SU-DHL-6 (cell line): ENCODE measurements around the gene ADIPOR2.

ENCODE experiments used
- H2AFZ ChIP-seq: fragments of 200-600 bp; sonication (generic); 2 replicates; pipeline ENCODE4 v1.6.1; 2014; ENCODE audit warnings: low read depth, mild to moderate bottlenecking, moderate library complexity, mixed read lengths, antibody characterized with exemption, low read length; ENCODE audit not compliant: severe bottlenecking
- H3F3A ChIP-seq: fragments of 200-600 bp; shearing (Covaris generic); 2 replicates; pipeline ENCODE4 v1.6.0; 2016; ENCODE audit warnings: antibody characterized with exemption, mild to moderate bottlenecking; ENCODE audit not compliant: insufficient read depth
- H3K27ac ChIP-seq: fragments of 200-600 bp; sonication (generic); 2 replicates; pipeline ENCODE4 v1.5.1; 2016; ENCODE audit warnings: low read depth, mild to moderate bottlenecking, low read length, moderate library complexity, mixed read lengths
- H3K27me3 ChIP-seq: fragments of 200-600 bp; sonication (generic), shearing (Covaris generic); 2 replicates; pipeline ENCODE4 v1.6.0; 2014; ENCODE audit warnings: mild to moderate bottlenecking, low read length
- H3K36me3 ChIP-seq: fragments of 200-600 bp; sonication (generic); 2 replicates; pipeline ENCODE4 v1.6.1; 2014; ENCODE audit warnings: mild to moderate bottlenecking, low read length, mixed read lengths
- H3K4me2 ChIP-seq: fragments of 300-600, 200-600 bp; shearing (Covaris generic), sonication (generic); 2 replicates; pipeline ENCODE4 v1.6.0; 2014; ENCODE audit warnings: low read length, low read depth, mild to moderate bottlenecking; ENCODE audit not compliant: poor library complexity, severe bottlenecking
- H3K4me3 ChIP-seq: fragments of 200-600 bp; sonication (generic); 2 replicates; pipeline ENCODE4 v1.5.1; 2014; ENCODE audit warnings: antibody characterized with exemption, low read length, mild to moderate bottlenecking, mixed read lengths; ENCODE audit not compliant: insufficient read depth, poor library complexity, severe bottlenecking
- H3K79me2 ChIP-seq: fragments of 200-600 bp; sonication (generic); 2 replicates; pipeline ENCODE4 v1.6.1; 2014; ENCODE audit warnings: mild to moderate bottlenecking, low read length, moderate library complexity; ENCODE audit not compliant: insufficient read depth
- H3K9ac ChIP-seq: fragments of 200-600 bp; sonication (generic); 2 replicates; pipeline ENCODE4 v1.7.0; 2014; ENCODE audit warnings: mild to moderate bottlenecking, low read length
- H3K9me2 ChIP-seq: fragments of 200-600 bp; sonication (generic); replicated peaks from 2 replicates; pipeline ENCODE4 v1.6.1; 2014; ENCODE audit warnings: low read length; ENCODE audit not compliant: insufficient read depth
- H3K9me3 ChIP-seq: fragments of 200-600 bp; sonication (generic); 2 replicates; pipeline ENCODE4 v1.6.1; 2014; ENCODE audit warnings: low read length, mixed read lengths; ENCODE audit not compliant: insufficient read depth
- H4K20me1 ChIP-seq: fragments of 200-600 bp; sonication (generic); 2 replicates; pipeline ENCODE4 v1.6.1; 2014; ENCODE audit warnings: low read depth, mild to moderate bottlenecking, antibody characterized with exemption, low read length, moderate library complexity, mixed read lengths
- EZH2phosphoT487 ChIP-seq: fragments of 200-600 bp; sonication (generic), shearing (Covaris generic); conservative IDR thresholded peaks from 2 replicates; pipeline ENCODE4 v1.6.1; 2018; ENCODE audit warnings: mild to moderate bottlenecking, antibody characterized with exemption, low read length, moderate library complexity, mixed read lengths
- TF ChIP-seq, protein P1 (sequence below): fragments of 200-600 bp; sonication (generic); IDR thresholded peaks from one replicate; pipeline ENCODE4 v1.5.1; 2017; ENCODE audit warnings: antibody characterized with exemption, mild to moderate bottlenecking, low read length, moderate library complexity; ENCODE audit not compliant: insufficient read depth, poor library complexity, severe bottlenecking

Gene ADIPOR2, protein sequence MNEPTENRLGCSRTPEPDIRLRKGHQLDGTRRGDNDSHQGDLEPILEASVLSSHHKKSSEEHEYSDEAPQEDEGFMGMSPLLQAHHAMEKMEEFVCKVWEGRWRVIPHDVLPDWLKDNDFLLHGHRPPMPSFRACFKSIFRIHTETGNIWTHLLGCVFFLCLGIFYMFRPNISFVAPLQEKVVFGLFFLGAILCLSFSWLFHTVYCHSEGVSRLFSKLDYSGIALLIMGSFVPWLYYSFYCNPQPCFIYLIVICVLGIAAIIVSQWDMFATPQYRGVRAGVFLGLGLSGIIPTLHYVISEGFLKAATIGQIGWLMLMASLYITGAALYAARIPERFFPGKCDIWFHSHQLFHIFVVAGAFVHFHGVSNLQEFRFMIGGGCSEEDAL

DNA sequence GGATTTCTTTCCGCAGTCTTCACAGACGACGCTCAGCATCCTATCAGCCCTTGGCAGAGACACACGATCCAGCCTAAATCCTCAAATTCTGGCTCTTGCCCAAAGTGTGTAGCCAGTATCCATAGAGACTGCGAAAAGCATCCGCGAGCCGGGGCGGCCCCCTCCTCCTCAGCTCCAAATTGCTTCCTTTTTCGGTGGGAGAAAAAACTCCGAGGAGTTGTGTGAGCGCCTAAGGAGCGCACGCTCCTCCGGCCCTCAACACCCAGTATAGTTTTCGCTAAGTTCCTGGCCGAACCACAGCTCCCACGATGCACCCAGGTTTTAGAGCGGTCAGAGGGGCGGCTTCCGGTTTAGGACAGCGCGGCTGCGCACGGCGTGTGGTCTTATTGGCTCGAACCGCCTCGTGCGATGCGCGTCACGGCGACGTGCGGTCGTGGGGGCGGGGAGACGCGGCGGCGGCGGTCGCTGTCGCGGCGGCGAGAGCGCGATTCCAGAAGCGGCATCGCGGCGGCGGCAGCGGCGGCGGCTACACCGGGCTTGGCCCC lies at the start of gene ADIPOR2:
ADIPOR2 (plus strand) TSS at position 493 of the 545 bp plus-strand sequence. CDS start 63,274 bp downstream, outside the sequence.
- peaks cover 16% of the 10 kb centered on the region for H4K20me1 ChIP-seq
- H3K79me2 ChIP-seq = peaks cover 47% of the 10 kb centered on the region
- peak within 1 kb of the TSS; percentile 83 for H3K4me3 ChIP-seq
- peak within 1 kb of the TSS; percentile 77 for H3K27ac ChIP-seq
- peak within 1 kb of the TSS; percentile 81 for H3K9ac ChIP-seq
- peaks cover 9% of the 10 kb centered on the region; the same call in 1 of the 2 replicates for H3F3A ChIP-seq
- TF ChIP-seq, protein P1, sequence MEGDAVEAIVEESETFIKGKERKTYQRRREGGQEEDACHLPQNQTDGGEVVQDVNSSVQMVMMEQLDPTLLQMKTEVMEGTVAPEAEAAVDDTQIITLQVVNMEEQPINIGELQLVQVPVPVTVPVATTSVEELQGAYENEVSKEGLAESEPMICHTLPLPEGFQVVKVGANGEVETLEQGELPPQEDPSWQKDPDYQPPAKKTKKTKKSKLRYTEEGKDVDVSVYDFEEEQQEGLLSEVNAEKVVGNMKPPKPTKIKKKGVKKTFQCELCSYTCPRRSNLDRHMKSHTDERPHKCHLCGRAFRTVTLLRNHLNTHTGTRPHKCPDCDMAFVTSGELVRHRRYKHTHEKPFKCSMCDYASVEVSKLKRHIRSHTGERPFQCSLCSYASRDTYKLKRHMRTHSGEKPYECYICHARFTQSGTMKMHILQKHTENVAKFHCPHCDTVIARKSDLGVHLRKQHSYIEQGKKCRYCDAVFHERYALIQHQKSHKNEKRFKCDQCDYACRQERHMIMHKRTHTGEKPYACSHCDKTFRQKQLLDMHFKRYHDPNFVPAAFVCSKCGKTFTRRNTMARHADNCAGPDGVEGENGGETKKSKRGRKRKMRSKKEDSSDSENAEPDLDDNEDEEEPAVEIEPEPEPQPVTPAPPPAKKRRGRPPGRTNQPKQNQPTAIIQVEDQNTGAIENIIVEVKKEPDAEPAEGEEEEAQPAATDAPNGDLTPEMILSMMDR = no peak
- no peak for TF ChIP-seq EZH2phosphoT487
- H3K36me3 ChIP-seq = peaks cover 4% of the 10 kb centered on the region; the same call in 1 of the 2 replicates
- no peaks in the 10 kb centered on the region for H3K9me2 ChIP-seq
- H2AFZ ChIP-seq = peak within 1 kb of the TSS; percentile 95
- H3K9me3 ChIP-seq = no peaks in the 10 kb centered on the region
- peak within 1 kb of the TSS; percentile 91 for H3K4me2 ChIP-seq
- no peaks in the 10 kb centered on the region for H3K27me3 ChIP-seq

DNA sequence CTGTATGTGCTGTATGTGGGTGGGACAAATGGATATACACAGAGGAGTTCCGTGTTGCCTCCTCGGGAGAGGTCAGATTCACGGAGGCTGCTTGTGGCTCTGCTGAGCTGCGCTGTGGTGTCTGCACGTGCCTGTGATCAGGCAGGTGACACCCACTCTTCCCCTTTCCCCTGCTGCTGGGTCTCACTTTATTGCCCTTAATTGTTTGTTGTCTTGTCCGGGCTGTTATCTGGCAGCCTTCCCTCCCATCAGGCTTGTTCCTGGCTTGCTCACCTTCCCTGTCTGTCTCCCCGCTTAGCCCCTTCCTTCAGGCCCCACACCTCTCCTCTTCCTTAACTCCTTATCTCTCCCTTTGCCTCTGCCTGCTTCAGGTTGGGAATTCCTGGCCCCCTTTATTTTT lies 48.4 kb upstream of the ADIPOR2 start:
- no peaks in the 10 kb centered on the region for H3K9me3 ChIP-seq
- no peaks in the 10 kb centered on the region for H3K79me2 ChIP-seq
- no peak overlapping the region for H3K27ac ChIP-seq
- no peak overlapping the region for H3K4me3 ChIP-seq
- H3K9me2 ChIP-seq = no peaks in the 10 kb centered on the region
- no peak overlapping the region for H2AFZ ChIP-seq
- no peaks in the 10 kb centered on the region for H3K36me3 ChIP-seq
- H3K4me2 ChIP-seq = no peak overlapping the region
- H3F3A ChIP-seq = no peaks in the 10 kb centered on the region
- no peak overlapping the region for H3K9ac ChIP-seq
- no peaks in the 10 kb centered on the region for H4K20me1 ChIP-seq
- TF ChIP-seq, protein P1 = no peak
- no peak for TF ChIP-seq EZH2phosphoT487
- H3K27me3 ChIP-seq = no peaks in the 10 kb centered on the region

DNA sequence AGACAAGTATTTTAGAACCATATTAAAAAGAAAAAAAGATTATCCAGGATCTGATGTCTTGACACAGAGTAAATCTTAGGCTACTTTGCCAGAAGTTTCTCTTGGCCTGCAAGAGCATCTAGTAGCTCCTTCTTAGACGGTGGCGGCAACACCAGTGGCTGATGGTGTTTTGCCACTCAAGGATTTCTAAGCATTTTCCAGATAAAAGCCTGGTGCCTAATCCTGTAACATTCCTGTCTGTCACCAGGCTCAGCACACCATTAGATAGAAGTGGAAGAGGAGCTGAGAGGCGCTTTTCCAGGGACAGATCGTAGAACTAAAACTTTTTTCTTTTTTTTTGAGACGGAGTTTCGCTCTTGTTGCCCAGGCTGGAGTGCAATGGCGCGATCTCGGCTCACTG lies 47.8 kb upstream of the ADIPOR2 start:
- Histone ChIP-seq H4K20me1 (no peaks in the 10 kb centered on the region), H3K9me3 (no peaks in the 10 kb centered on the region), H3F3A (no peaks in the 10 kb centered on the region), H3K9ac (no peak overlapping the region), H3K4me2 (no peak overlapping the region), H3K4me3 (no peak overlapping the region), H3K79me2 (no peaks in the 10 kb centered on the region), H3K9me2 (no peaks in the 10 kb centered on the region), H3K27me3 (no peaks in the 10 kb centered on the region), H3K27ac (no peak overlapping the region), H3K36me3 (no peaks in the 10 kb centered on the region), H2AFZ (no peak overlapping the region)
- TF ChIP-seq EZH2phosphoT487 = no peak
- TF ChIP-seq, protein P1 = no peak
